ENCODE data around the gene KRT20. TPM values are rescaled to one million over a fixed set of nuclear protein-coding genes. Genes with fewer than 3 reads are reported as not detected.
"Not testable (repeated sequence)": the region's sequence is repeated elsewhere in the genome, so short reads cannot be mapped to it uniquely, and the experiment has no call there.

KRT20 gene
- total RNA-seq, 1 experiment from 2014 or later, result not detected

DNA sequence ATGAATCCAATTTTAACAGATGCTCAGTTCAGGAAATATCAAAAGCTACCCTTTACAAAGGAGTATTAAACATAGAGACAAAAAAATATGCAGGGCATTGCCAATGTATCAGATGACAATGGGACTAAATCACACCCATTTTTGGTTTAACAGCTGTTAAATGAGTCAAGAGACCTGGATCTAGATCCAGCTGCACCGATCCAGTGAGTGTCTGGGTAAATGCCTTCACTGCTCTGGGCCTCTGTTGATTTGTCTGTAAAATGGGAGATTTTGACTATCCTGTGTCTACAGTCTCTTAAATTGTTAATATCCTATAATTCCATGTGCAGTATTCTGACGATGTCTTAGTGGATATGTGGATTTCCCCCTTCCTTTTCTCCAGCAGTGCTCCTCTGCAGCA, 36.0 kb upstream of the KRT20 start:
- no peaks in the 10 kb centered on the region for H3K23me2 ChIP-seq (ENCODE audit: insufficient read length, low read depth, low read length, poor library complexity, severe bottlenecking)
- no peaks in the 10 kb centered on the region for H3K4me1 ChIP-seq (ENCODE audit: insufficient read depth, low read length)
- no CpG with 5 or more reads among the region's 2 CpGs for WGBS (ENCODE audit: extremely low coverage, insufficient read length, low lambda C conversion rate)
- Mint-ChIP-seq H3K4me1 (peaks cover under 1 to 1% of the 10 kb centered on the region in 2 experiments), H3K9me3 (no peaks in the 10 kb centered on the region), H3K27ac (no peak overlapping the region), H3K36me3 (ENCODE audit: insufficient read depth in 1 of 3, low read depth in 3 of 3) (no peaks in the 10 kb centered on the region), H3K27me3 (ENCODE audit: low read depth) (no peaks in the 10 kb centered on the region; the same call in none of the 2 replicates), H3K4me3 (no peak overlapping the region)
- H3K4me2 ChIP-seq (ENCODE audit: insufficient read depth, insufficient read length, low read length), result no peak overlapping the region
- H4K5ac ChIP-seq (ENCODE audit: insufficient read length, low read depth, low read length), result no peak overlapping the region
- H4K8ac ChIP-seq (replicated peaks; ENCODE audit: insufficient read length, low read depth, low read length), result no peak overlapping the region
- no peak overlapping the region for H3K18ac ChIP-seq (ENCODE audit: insufficient read length, low read depth, low read length)
- H3K27ac ChIP-seq (ENCODE audit: insufficient read length, low read depth, low read length), result no peak overlapping the region
- no peaks in the 10 kb centered on the region for H3K27me3 ChIP-seq (ENCODE audit: insufficient read depth, low read length)
- no peak overlapping the region for H2BK5ac ChIP-seq (ENCODE audit: insufficient read length, low read length)
- no peak overlapping the region for H3K14ac ChIP-seq (ENCODE audit: insufficient read depth, low read length)
- no peak overlapping the region for H2BK120ac ChIP-seq (ENCODE audit: low read depth, low read length, poor library complexity, severe bottlenecking)
- no peak overlapping the region for H2AFZ ChIP-seq (ENCODE audit: low read length)
- DNase-seq, result no peak
- no peaks in the 10 kb centered on the region for H4K20me1 ChIP-seq (ENCODE audit: control insufficient read depth, insufficient read depth, insufficient read length)
- no peaks in the 10 kb centered on the region for H3K79me2 ChIP-seq (ENCODE audit: insufficient read depth, low read length)
- no peak overlapping the region for H2BK20ac ChIP-seq (ENCODE audit: low read depth, low read length, poor library complexity, severe bottlenecking)
- no peaks in the 10 kb centered on the region for H3K9me3 ChIP-seq (ENCODE audit: control insufficient read depth, low read depth, low read length)
- no peak for TF ChIP-seq CTCF (conservative IDR thresholded peaks at IDR 0.05)
- no peak overlapping the region for H3K9ac ChIP-seq (ENCODE audit: extremely low read depth, insufficient read length, low read length)
- H2AK5ac ChIP-seq (ENCODE audit: insufficient read length, low read length), result no peak overlapping the region
- no peak overlapping the region for H3T11ph ChIP-seq (ENCODE audit: low read length)
- no peak overlapping the region for H4K91ac ChIP-seq (ENCODE audit: insufficient read length, low read depth, low read length)
- H2BK15ac ChIP-seq (ENCODE audit: low read depth, low read length), result no peak overlapping the region
- H3K56ac ChIP-seq (ENCODE audit: insufficient read length, low read depth, low read length), result no peak overlapping the region
- H2BK12ac ChIP-seq (ENCODE audit: insufficient read length, low read depth, low read length), result no peak overlapping the region
- no peaks in the 10 kb centered on the region for H3K79me1 ChIP-seq (ENCODE audit: insufficient read depth, low read depth, low read length, poor library complexity, severe bottlenecking)
- H3K23ac ChIP-seq (ENCODE audit: insufficient read length, low read depth, low read length), result no peak overlapping the region
- no peak overlapping the region for H3K4ac ChIP-seq (ENCODE audit: low read depth, low read length)

- H3K27ac Mint-ChIP-seq; H4K20me1 ChIP-seq (ENCODE audit: control insufficient read depth, insufficient read depth, insufficient read length); H2BK120ac ChIP-seq (ENCODE audit: low read depth, low read length, poor library complexity, severe bottlenecking); H2BK20ac ChIP-seq (ENCODE audit: low read depth, low read length, poor library complexity, severe bottlenecking); H3K9ac ChIP-seq (ENCODE audit: extremely low read depth, insufficient read length, low read length); H3K4ac ChIP-seq (ENCODE audit: low read depth, low read length); H3T11ph ChIP-seq (ENCODE audit: low read length); H3K56ac ChIP-seq (ENCODE audit: insufficient read length, low read depth, low read length); H3K27ac ChIP-seq (ENCODE audit: insufficient read length, low read depth, low read length); H3K79me1 ChIP-seq (ENCODE audit: insufficient read depth, low read depth, low read length, poor library complexity, severe bottlenecking); H3K4me1 ChIP-seq (ENCODE audit: insufficient read depth, low read length); H3K4me2 ChIP-seq (ENCODE audit: insufficient read depth, insufficient read length, low read length); H3K23ac ChIP-seq (ENCODE audit: insufficient read length, low read depth, low read length); H4K8ac ChIP-seq (replicated peaks; ENCODE audit: insufficient read length, low read depth, low read length); DNase-seq; H2BK12ac ChIP-seq (ENCODE audit: insufficient read length, low read depth, low read length); H3K9me3 ChIP-seq (ENCODE audit: control insufficient read depth, low read depth, low read length); H3K23me2 ChIP-seq (ENCODE audit: insufficient read length, low read depth, low read length, poor library complexity, severe bottlenecking); H4K5ac ChIP-seq (ENCODE audit: insufficient read length, low read depth, low read length); H3K4me3 Mint-ChIP-seq; H3K27me3 ChIP-seq (ENCODE audit: insufficient read depth, low read length); H2AK5ac ChIP-seq (ENCODE audit: insufficient read length, low read length); H3K36me3 Mint-ChIP-seq (ENCODE audit: insufficient read depth in 1 of 3, low read depth in 3 of 3); H3K79me2 ChIP-seq (ENCODE audit: insufficient read depth, low read length); H2AFZ ChIP-seq (ENCODE audit: low read length); H2BK15ac ChIP-seq (ENCODE audit: low read depth, low read length); H2BK5ac ChIP-seq (ENCODE audit: insufficient read length, low read length); H4K91ac ChIP-seq (ENCODE audit: insufficient read length, low read depth, low read length); H3K14ac ChIP-seq (ENCODE audit: insufficient read depth, low read length); H3K27me3 Mint-ChIP-seq (ENCODE audit: low read depth); H3K18ac ChIP-seq (ENCODE audit: insufficient read length, low read depth, low read length); H3K4me1 Mint-ChIP-seq; H3K9me3 Mint-ChIP-seq: not testable (repeated sequence)
- WGBS (ENCODE audit: extremely low coverage, insufficient read length, low lambda C conversion rate), result no CpG with 5 or more reads among the region's 2 CpGs
Observed at GRCh38 chr17:40917116-40917515, 32.1 kb upstream of the KRT20 start.

Data from H9 (cell line).